Keratinocyte (primary cell): ENCODE measurements around the gene CD79A. TPM values are rescaled to one million over a fixed set of nuclear protein-coding genes. Genes with fewer than 3 reads are reported as not detected.

ENCODE experiments used
- DNase-seq: peaks from one replicate; pipeline ENCODE4 v3.0.0-alpha.2; 2011; ENCODE audit warnings: low read depth, missing footprints, low spot score
- FAIRE-seq: peaks from 2 replicates; lab custom pipeline; 2011; peaks lifted over from hg19 to GRCh38; lab: Jason Lieb, UNC
- H2AFZ ChIP-seq: 2 replicates; pipeline ENCODE4 v1.6.0; 2012; ENCODE audit warnings: low read length, control low read depth, inconsistent platforms; ENCODE audit not compliant: control insufficient read depth
- H3K27ac ChIP-seq: 2 replicates; pipeline ENCODE4 v1.5.1; 2011; ENCODE audit warnings: low read length; ENCODE audit not compliant: control insufficient read depth, insufficient read depth
- H3K27me3 ChIP-seq: 3 replicates; pipeline ENCODE4 v1.6.0; 2011; ENCODE audit warnings: low read length; ENCODE audit not compliant: control insufficient read depth, insufficient read depth; ENCODE audit errors: extremely low read depth
- H3K36me3 ChIP-seq, 2 experiments: 2 replicates in 1 of 2; 3 replicates in 1 of 2; pipeline ENCODE4 v1.5.1; 2011; ENCODE audit warnings: low read length in 2 of 2, mild to moderate bottlenecking in 1 of 2; ENCODE audit not compliant: control insufficient read depth in 2 of 2, insufficient read depth in 2 of 2; ENCODE audit errors: extremely low read depth in 1 of 2
- H3K4me1 ChIP-seq: 3 replicates; pipeline ENCODE4 v1.5.1; 2011; ENCODE audit warnings: low read length; ENCODE audit not compliant: control insufficient read depth, insufficient read depth; ENCODE audit errors: extremely low read depth
- H3K4me2 ChIP-seq: 3 replicates; pipeline ENCODE4 v1.6.0; 2011; ENCODE audit warnings: low read depth, low read length; ENCODE audit not compliant: control insufficient read depth, insufficient read depth; ENCODE audit errors: extremely low read depth
- H3K4me3 ChIP-seq, 3 experiments: fragments of 200-600 bp in 1 of 3; sonication (generic) in 1 of 3; 2 replicates in 2 of 3; 3 replicates in 1 of 3; pipeline ENCODE4 v1.5.1; 2011 to 2016; ENCODE audit warnings: low read length in 3 of 3, mild to moderate bottlenecking in 3 of 3, control low read depth in 2 of 3, inconsistent platforms in 1 of 3, low read depth in 1 of 3, mixed read lengths in 1 of 3, mixed run types in 1 of 3, moderate library complexity in 1 of 3; ENCODE audit not compliant: control insufficient read depth in 2 of 3, insufficient read depth in 2 of 3; ENCODE audit errors: extremely low read depth in 1 of 3
- H3K79me2 ChIP-seq: 2 replicates; pipeline ENCODE4 v1.6.0; 2012; ENCODE audit warnings: low read length; ENCODE audit not compliant: control insufficient read depth, insufficient read depth
- H3K9ac ChIP-seq: 3 replicates; pipeline ENCODE4 v1.6.0; 2011; ENCODE audit warnings: low read length; ENCODE audit not compliant: control insufficient read depth, insufficient read depth; ENCODE audit errors: extremely low read depth
- H3K9me1 ChIP-seq: 3 replicates; pipeline ENCODE4 v1.6.0; 2011; ENCODE audit warnings: low read length; ENCODE audit not compliant: control insufficient read depth, insufficient read depth; ENCODE audit errors: extremely low read depth
- H3K9me3 ChIP-seq: 2 replicates; pipeline ENCODE4 v1.5.1; 2012; ENCODE audit warnings: low read depth, low read length; ENCODE audit not compliant: control insufficient read depth
- H4K20me1 ChIP-seq: 3 replicates; pipeline ENCODE4 v1.6.0; 2011; ENCODE audit warnings: low read length; ENCODE audit not compliant: control insufficient read depth, insufficient read depth; ENCODE audit errors: extremely low read depth
- CTCF ChIP-seq, 3 experiments: IDR thresholded peaks in 1 of 3; conservative IDR thresholded peaks in 1 of 3; optimal IDR thresholded peaks in 1 of 3; 2 replicates in 2 of 3; 3 replicates in 1 of 3; pipeline versions ENCODE3 to v1.5.1; 2011; ENCODE audit warnings: low read length in 3 of 3, mild to moderate bottlenecking in 3 of 3, moderate library complexity in 2 of 3, control low read depth in 1 of 3, inconsistent platforms in 1 of 3; ENCODE audit not compliant: insufficient read depth in 2 of 3; ENCODE audit errors: extremely low read depth in 1 of 3
- EZH2 ChIP-seq: IDR thresholded peaks from one replicate; pipeline ENCODE4 v1.6.1; 2012; ENCODE audit warnings: inconsistent platforms, mild to moderate bottlenecking, low read length, moderate library complexity
- dilution Hi-C: fragments of 300-500 bp; cut with MboI; formaldehyde crosslinking; loops from one replicate; pipeline ENCODE4 v1.7.0; 2020; ENCODE audit warnings: low sequenced_read_pairs; ENCODE audit not compliant: extremely low pct_ligation_motif_present
- polyA plus RNA-seq, 5 experiments: library from polyadenylated mRNA; depleted of rRNA in 3 of 5; stranded (reverse) in 3 of 5; stranded (forward) in 1 of 5; unstranded in 1 of 5; fragments of >200 nt; gene quantifications; 1 replicate in 1 of 5; 2 replicates in 3 of 5; 3 replicates in 1 of 5; pipeline versions ENCODE4 v1.2.1 to v1.2.3, GENCODE V29; 2011 to 2012; ENCODE audit warnings: missing spikeins in 2 of 5, low read depth in 1 of 5, low replicate concordance in 1 of 5

Gene CD79A
- polyA plus RNA-seq, 1 donor (not counting 4 experiments of a cell fraction or from before 2014, with no cell fraction given), result 0.07 TPM

- FAIRE-seq (no peak), DNase-seq (no peak)
- H3K4me2 ChIP-seq, result no peak overlapping the region
- dilution Hi-C loops, result no loop called here
- peaks cover 4% of the 10 kb centered on the region for H3K9me1 ChIP-seq
- H3K79me2 ChIP-seq, result peaks cover 68% of the 10 kb centered on the region
- H4K20me1 ChIP-seq, result peaks cover 60% of the 10 kb centered on the region
- H2AFZ ChIP-seq, result no peak overlapping the region
- no peaks in the 10 kb centered on the region for H3K27me3 ChIP-seq
- H3K4me3 ChIP-seq, result no peak overlapping the region
- no peaks in the 10 kb centered on the region for H3K9me3 ChIP-seq
- H3K4me1 ChIP-seq, result peaks cover 22% of the 10 kb centered on the region
- no peak overlapping the region for H3K27ac ChIP-seq
- no peak overlapping the region for H3K9ac ChIP-seq
- peaks cover 65 to 70% of the 10 kb centered on the region in 2 experiments for H3K36me3 ChIP-seq
- no peak for TF ChIP-seq EZH2
- TF ChIP-seq CTCF (optimal IDR thresholded peaks at IDR 0.05 in 1 of 3, IDR thresholded peaks at IDR 0.05 in 1 of 3, conservative IDR thresholded peaks at IDR 0.05 in 1 of 3; ENCODE audit: extremely low read depth in 1 of 3, insufficient read depth in 2 of 3, low read length in 3 of 3), result no peak
Measured at GRCh38 chr19:41866284-41866683, 10.8 kb upstream of the CD79A start.

DNA sequence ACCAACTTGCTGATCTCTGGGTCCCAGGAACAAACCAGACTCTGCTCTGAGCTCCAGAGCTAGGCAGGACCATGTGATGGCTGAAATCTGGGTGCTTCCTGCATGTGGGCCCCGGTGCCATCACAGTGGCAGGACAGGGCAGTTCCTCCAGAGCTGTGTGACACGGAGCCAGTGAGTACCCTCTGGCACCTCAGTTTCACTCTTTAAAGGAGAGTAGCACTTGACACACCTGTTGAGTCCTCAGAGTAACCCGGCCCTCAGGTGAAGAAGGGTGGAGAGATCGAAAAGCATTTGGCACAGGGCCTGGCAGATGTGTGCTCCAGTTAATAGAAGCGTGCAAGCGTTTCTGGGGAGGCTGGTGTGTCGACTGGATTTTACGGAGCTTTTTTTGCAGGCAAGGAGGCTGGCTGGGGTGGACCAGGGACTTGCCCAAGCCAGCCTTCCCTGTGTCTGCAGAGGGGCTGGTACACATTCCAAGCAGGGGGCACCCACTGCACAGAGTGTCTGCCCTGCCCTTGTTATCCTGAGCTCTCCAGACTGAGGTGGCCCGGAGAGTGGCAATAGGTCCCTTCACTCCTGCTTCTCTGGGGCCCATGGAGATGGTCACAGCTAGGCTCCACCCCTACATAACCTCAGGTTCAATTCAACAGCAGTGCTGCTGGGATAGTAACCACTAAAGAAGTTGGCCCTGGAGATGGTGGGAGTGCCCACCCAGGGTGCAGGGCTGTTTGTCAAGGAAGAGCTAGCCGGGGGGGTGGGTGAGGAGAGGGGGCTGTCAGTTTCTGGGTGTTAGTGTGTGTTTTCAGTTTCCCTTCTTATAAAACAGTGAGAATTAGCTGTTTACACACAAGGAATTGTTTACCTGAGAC, 8.7 kb upstream of the CD79A start:
- H3K36me3 ChIP-seq, result peaks cover 55 to 57% of the 10 kb centered on the region in 2 experiments
- H3K9me3 ChIP-seq, result no peaks in the 10 kb centered on the region
- no peak overlapping the region for H3K4me2 ChIP-seq
- DNase-seq (no peak), FAIRE-seq (no peak)
- TF ChIP-seq CTCF (optimal IDR thresholded peaks at IDR 0.05 in 1 of 3, IDR thresholded peaks at IDR 0.05 in 1 of 3, conservative IDR thresholded peaks at IDR 0.05 in 1 of 3; ENCODE audit: extremely low read depth in 1 of 3, insufficient read depth in 2 of 3, low read length in 3 of 3), result no peak
- TF ChIP-seq EZH2, result no peak
- peaks cover 63% of the 10 kb centered on the region for H4K20me1 ChIP-seq
- H3K27ac ChIP-seq, result no peak overlapping the region
- H3K4me1 ChIP-seq, result peaks cover 1% of the 10 kb centered on the region
- H3K79me2 ChIP-seq, result peaks cover 47% of the 10 kb centered on the region
- dilution Hi-C loops, result no loop called here
- H3K9me1 ChIP-seq, result peaks cover 2% of the 10 kb centered on the region
- H3K4me3 ChIP-seq, result no peak overlapping the region
- H3K27me3 ChIP-seq, result no peaks in the 10 kb centered on the region
- no peak overlapping the region for H3K9ac ChIP-seq
- H2AFZ ChIP-seq, result no peak overlapping the region
